GM19455 (cell line): ENCODE results near the gene SIDT2.
"Not testable (repeated sequence)": the region's sequence is repeated elsewhere in the genome, so short reads cannot be mapped to it uniquely, and the experiment has no call there.

ENCODE experiments used
- ATAC-seq: cut with Tn5 transposase; IDR thresholded peaks from one replicate; pipeline ENCODE4 v1.9.1; 2021; ENCODE audit not compliant: unreplicated experiment

The SIDT2 gene

GRCh38 chr11:117202386-117203068 lies 24.0 kb downstream of the SIDT2 start:
- no peak for ATAC-seq

- no peak for ATAC-seq
These were observed 24.5 kb downstream of the SIDT2 start for GRCh38 chr11:117203069-117203407.

GRCh38 chr11:117204283-117205080 lies 25.9 kb downstream of the SIDT2 start:
- no peak for ATAC-seq

GRCh38 chr11:117205211-117205818 lies 26.8 kb downstream of the SIDT2 start:
- no peak for ATAC-seq

- ATAC-seq, result not testable (repeated sequence)
These were observed 27.6 kb downstream of the SIDT2 start for GRCh38 chr11:117206111-117206510.

GRCh38 chr11:117206859-117207258 lies 28.3 kb downstream of the SIDT2 start:
- ATAC-seq, result not testable (repeated sequence)

GRCh38 chr11:117207481-117207880 lies 28.9 kb downstream of the SIDT2 start:
- not testable (repeated sequence) for ATAC-seq

GRCh38 chr11:117208710-117209109 lies 30.2 kb downstream of the SIDT2 start:
- ATAC-seq, result not testable (repeated sequence)

- not testable (repeated sequence) for ATAC-seq
These were observed 31.0 kb downstream of the SIDT2 start for GRCh38 chr11:117209351-117210125.

GRCh38 chr11:117210620-117211019 lies 32.1 kb downstream of the SIDT2 start:
- no peak for ATAC-seq

GRCh38 chr11:117212697-117213355 lies 34.3 kb downstream of the SIDT2 start:
- ATAC-seq, result no peak

GRCh38 chr11:117214404-117215110 lies 36.0 kb downstream of the SIDT2 start:
- ATAC-seq, result no peak

GRCh38 chr11:117217141-117218084 lies 38.9 kb downstream of the SIDT2 start:
- no peak for ATAC-seq

GRCh38 chr11:117218133-117218915 lies 39.8 kb downstream of the SIDT2 start:
- ATAC-seq, result no peak

- no peak for ATAC-seq
These were observed 40.5 kb downstream of the SIDT2 start for GRCh38 chr11:117219001-117219400.

- no peak for ATAC-seq
These were observed 40.9 kb downstream of the SIDT2 start for GRCh38 chr11:117219455-117219854.

GRCh38 chr11:117219995-117220394 lies 41.5 kb downstream of the SIDT2 start:
- no peak for ATAC-seq

- no peak for ATAC-seq
These were observed 42.0 kb downstream of the SIDT2 start for GRCh38 chr11:117220568-117220967.
